Left lung (tissue), 10 donors: ENCODE results near the gene CPLX1. TPM values are rescaled to one million over a fixed set of nuclear protein-coding genes. Genes with fewer than 3 reads are reported as not detected.
"Not testable (repeated sequence)": the region's sequence is repeated elsewhere in the genome, so short reads cannot be mapped to it uniquely, and the experiment has no call there.

Source experiments
- ATAC-seq: fragments of 200-7000 bp; cut with Tn5 transposase; one replicate; pipeline ENCODE4 v1.9.1; 2020; ENCODE audit warnings: moderate library complexity
- DNase-seq, 4 donors: peaks; one replicate each; pipeline ENCODE4 v3.0.0-alpha.2; 2013 to 2020
- H3K27ac ChIP-seq, 2 donors: fragments of 200-600 bp; sonication (generic) in 1 of 2; one replicate each; pipeline versions ENCODE4 v1.5.0 to v1.8.0; 2020 to 2021
- H3K27me3 ChIP-seq, 2 donors: fragments of 200-600 bp; sonication (generic) in 1 of 2; one replicate each; pipeline versions ENCODE4 v1.5.0 to v1.8.0; 2020 to 2021
- H3K36me3 ChIP-seq, 2 donors: fragments of 200-600 bp; sonication (generic) in 1 of 2; one replicate each; pipeline versions ENCODE4 v1.5.0 to v1.8.0; 2020 to 2021
- H3K4me1 ChIP-seq, 2 donors: fragments of 200-600 bp; one replicate each; pipeline ENCODE4 v1.8.0; 2021
- H3K4me3 ChIP-seq, 2 donors: fragments of 200-600 bp; sonication (generic) in 1 of 2; one replicate each; pipeline versions ENCODE4 v1.5.0 to v1.8.0; 2020 to 2021; ENCODE audit warnings: mild to moderate bottlenecking in 1 of 2
- H3K9me3 ChIP-seq, 2 donors: fragments of 200-600 bp; sonication (generic) in 1 of 2; one replicate each; pipeline versions ENCODE4 v1.5.0 to v1.8.0; 2020 to 2021
- CTCF ChIP-seq, 2 donors: fragments of 200-600 bp; sonication (generic) in 1 of 2; IDR thresholded peaks; one replicate each; pipeline versions ENCODE4 v1.5.0 to v1.8.0; 2021; ENCODE audit warnings: antibody characterized with exemption in 2 of 2
- intact Hi-C, 2 donors: fragments of 100-400 bp; cut with DNase I; formaldehyde crosslinking; loops; one replicate each; pipeline versions ENCODE4 v1.11.2 to v1.14.2; 2022
- polyA plus RNA-seq, 6 donors: library from polyadenylated mRNA; unstranded; fragments of 120-200 nt; gene quantifications; one replicate each; pipeline ENCODE4 v1.2.1, GENCODE V29; 2013; ENCODE audit not compliant: insufficient read length in 6 of 6
- total RNA-seq, 2 donors: library from RNA; stranded (reverse); fragmentation: NEBNext Ultra II Directional; extraction: Animal tissue kit (Norgen Biotek cat#: 25700); gene quantifications; one replicate each; pipeline ENCODE4 v1.2.1, GENCODE V29; 2021
- donor health status: DM: no; HTN: yes; CAD: no.
- donor health status: DM: no; HTN: no; CAD: no.

Gene CPLX1
- total and polyA plus RNA-seq, 8 donors = 0.98 to 3.2 (median 1.5) TPM

- Histone ChIP-seq H3K27me3 (no peaks in the 10 kb centered on the region), H3K4me3 (no peak overlapping the region), H3K27ac (no peak overlapping the region), H3K36me3 (peaks cover 0 to 70% of the 10 kb centered on the region in 2 donors), H3K4me1 (no peaks in the 10 kb centered on the region), H3K9me3 (no peaks in the 10 kb centered on the region)
- ATAC-seq (no peak), DNase-seq (peak in 1 of 4 donors; percentile 64)
- intact Hi-C loops = no loop called here
- TF ChIP-seq CTCF (IDR thresholded peaks at IDR 0.05) = no peak
Observed at GRCh38 chr4:740656-741282, 85.2 kb downstream of the CPLX1 start.

- no peak for TF ChIP-seq CTCF (IDR thresholded peaks at IDR 0.05)
- peak in 1 of 4 donors; percentile 59 for DNase-seq
- Histone ChIP-seq H3K27me3 (no peaks in the 10 kb centered on the region), H3K27ac (no peak overlapping the region), H3K4me3 (no peak overlapping the region), H3K4me1 (no peaks in the 10 kb centered on the region), H3K36me3 (peaks cover 0 to 78% of the 10 kb centered on the region in 2 donors), H3K9me3 (no peaks in the 10 kb centered on the region)
- intact Hi-C loops = no loop called here
- no peak for ATAC-seq
Observed at GRCh38 chr4:740011-740410, 85.9 kb downstream of the CPLX1 start.

GRCh38 chr4:739569-739968 is 86.4 kb downstream of the CPLX1 start:
- H3K27me3 ChIP-seq = no peaks in the 10 kb centered on the region
- H3K36me3 ChIP-seq = peaks cover 0 to 82% of the 10 kb centered on the region in 2 donors
- DNase-seq (peak in 1 of 4 donors; percentile 61), ATAC-seq (no peak)
- no peaks in the 10 kb centered on the region for H3K9me3 ChIP-seq
- H3K4me1 ChIP-seq = no peaks in the 10 kb centered on the region
- H3K27ac ChIP-seq = no peak overlapping the region
- no peak for TF ChIP-seq CTCF (IDR thresholded peaks at IDR 0.05)
- intact Hi-C loops = no loop called here
- H3K4me3 ChIP-seq = no peak overlapping the region

- H3K36me3 ChIP-seq = peaks cover 0 to 82% of the 10 kb centered on the region in 2 donors
- no peaks in the 10 kb centered on the region for H3K4me1 ChIP-seq
- intact Hi-C loops = no loop called here
Observed at GRCh38 chr4:738781-739280, 87.1 kb downstream of the CPLX1 start.

GRCh38 chr4:736561-736960 is 89.4 kb downstream of the CPLX1 start:
- H3K9me3 ChIP-seq, H3K27ac ChIP-seq, H3K4me3 ChIP-seq, ATAC-seq, intact Hi-C loops, H3K27me3 ChIP-seq, H3K4me1 ChIP-seq: not testable (repeated sequence)
- peak in 1 of 4 donors; percentile 50 for DNase-seq
- H3K36me3 ChIP-seq = peaks cover 0 to 91% of the 10 kb centered on the region in 2 donors

More at GRCh38 chr4:738781-739280, 87.1 kb downstream of the CPLX1 start:
- DNase-seq = peak in 1 of 4 donors; percentile 54
- Histone ChIP-seq H3K27me3 (no peaks in the 10 kb centered on the region), H3K4me3 (no peak overlapping the region), H3K27ac (no peak overlapping the region), H3K9me3 (no peaks in the 10 kb centered on the region)
- no peak for ATAC-seq
- TF ChIP-seq CTCF (IDR thresholded peaks at IDR 0.05) = no peak
